Fibroblast of mammary gland (primary cell): ENCODE results near the gene BEGAIN.

Source experiments
- DNase-seq: peaks from one replicate; pipeline ENCODE4 v3.0.0-alpha.2; 2010; ENCODE audit warnings: low read depth
- H3K4me3 ChIP-seq: 2 replicates; pipeline ENCODE4 v1.5.1; 2011; ENCODE audit warnings: low read depth, mild to moderate bottlenecking, low read length, moderate library complexity; ENCODE audit not compliant: control insufficient read depth
- TF ChIP-seq, protein P1 (sequence below): conservative IDR thresholded peaks from 2 replicates; pipeline ENCODE4 v1.5.1; 2011; ENCODE audit warnings: low read depth, low read length, inconsistent platforms; ENCODE audit not compliant: control insufficient read depth, insufficient read depth

Gene BEGAIN

DNA sequence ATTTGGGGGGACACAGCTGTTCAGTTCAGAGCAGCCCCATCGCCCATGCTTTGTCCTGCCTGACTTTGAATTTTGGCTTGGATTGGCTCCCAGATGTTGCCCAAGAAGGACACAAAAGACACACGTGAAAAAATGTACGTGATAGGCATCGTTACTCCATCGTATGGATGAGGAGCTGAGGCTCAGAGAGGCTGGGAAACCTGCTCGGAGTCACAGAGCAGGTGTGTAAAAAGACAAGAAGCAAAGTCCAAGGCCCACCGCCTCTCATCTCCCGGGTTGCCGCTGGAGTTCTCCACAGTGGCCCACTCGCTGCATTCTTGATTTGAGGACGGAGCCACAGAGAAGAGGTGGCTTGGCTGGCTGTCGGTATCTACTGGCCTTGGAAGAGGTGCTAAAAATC lies 41.0 kb upstream of the BEGAIN start:
- H3K4me3 ChIP-seq = no peak overlapping the region
- TF ChIP-seq, protein P1, sequence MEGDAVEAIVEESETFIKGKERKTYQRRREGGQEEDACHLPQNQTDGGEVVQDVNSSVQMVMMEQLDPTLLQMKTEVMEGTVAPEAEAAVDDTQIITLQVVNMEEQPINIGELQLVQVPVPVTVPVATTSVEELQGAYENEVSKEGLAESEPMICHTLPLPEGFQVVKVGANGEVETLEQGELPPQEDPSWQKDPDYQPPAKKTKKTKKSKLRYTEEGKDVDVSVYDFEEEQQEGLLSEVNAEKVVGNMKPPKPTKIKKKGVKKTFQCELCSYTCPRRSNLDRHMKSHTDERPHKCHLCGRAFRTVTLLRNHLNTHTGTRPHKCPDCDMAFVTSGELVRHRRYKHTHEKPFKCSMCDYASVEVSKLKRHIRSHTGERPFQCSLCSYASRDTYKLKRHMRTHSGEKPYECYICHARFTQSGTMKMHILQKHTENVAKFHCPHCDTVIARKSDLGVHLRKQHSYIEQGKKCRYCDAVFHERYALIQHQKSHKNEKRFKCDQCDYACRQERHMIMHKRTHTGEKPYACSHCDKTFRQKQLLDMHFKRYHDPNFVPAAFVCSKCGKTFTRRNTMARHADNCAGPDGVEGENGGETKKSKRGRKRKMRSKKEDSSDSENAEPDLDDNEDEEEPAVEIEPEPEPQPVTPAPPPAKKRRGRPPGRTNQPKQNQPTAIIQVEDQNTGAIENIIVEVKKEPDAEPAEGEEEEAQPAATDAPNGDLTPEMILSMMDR = no peak
- no peak for DNase-seq

DNA sequence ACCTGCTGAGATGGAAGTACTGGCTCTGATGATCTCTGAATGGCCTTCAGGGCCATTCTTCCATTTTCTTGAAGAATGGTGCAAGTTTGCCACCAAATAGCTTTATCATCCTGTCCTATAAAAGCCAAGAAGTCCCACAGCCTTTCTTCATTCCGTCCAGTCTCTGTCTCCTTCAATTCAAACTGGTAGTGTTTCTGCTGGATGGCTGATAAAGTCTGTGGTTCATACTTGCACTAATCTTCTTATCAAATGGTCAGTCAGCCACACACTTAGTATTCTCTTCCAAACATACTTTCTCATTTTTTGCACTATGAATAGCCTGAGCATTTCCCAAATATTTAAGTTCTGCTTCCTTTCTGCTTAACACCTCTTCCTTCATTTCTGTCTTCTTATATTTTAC lies 39.4 kb upstream of the BEGAIN start:
- TF ChIP-seq, protein P1 = no peak
- no peak overlapping the region for H3K4me3 ChIP-seq
- DNase-seq = no peak

DNA sequence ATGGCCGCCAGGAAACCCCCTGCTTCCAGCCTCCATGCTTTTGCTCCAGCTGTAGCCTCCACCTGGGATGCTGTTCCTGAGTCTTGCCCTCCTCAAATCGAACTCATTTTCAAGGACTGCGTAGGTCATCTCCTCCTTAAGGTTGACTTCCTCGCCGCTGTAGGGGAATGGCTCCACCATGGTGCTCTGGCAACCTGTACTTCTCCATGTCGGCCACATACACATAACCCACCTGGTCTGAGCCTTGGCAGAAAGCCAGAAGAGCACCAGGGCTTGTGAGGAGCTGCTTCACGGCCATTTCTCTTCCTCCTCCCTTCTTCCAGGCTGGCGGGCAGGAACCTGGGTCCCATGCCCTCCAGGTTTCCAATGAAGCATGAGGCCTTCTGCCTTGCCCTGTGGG lies 36.7 kb upstream of the BEGAIN start:
- TF ChIP-seq, protein P1 = no peak
- no peak for DNase-seq
- H3K4me3 ChIP-seq = no peak overlapping the region

DNA sequence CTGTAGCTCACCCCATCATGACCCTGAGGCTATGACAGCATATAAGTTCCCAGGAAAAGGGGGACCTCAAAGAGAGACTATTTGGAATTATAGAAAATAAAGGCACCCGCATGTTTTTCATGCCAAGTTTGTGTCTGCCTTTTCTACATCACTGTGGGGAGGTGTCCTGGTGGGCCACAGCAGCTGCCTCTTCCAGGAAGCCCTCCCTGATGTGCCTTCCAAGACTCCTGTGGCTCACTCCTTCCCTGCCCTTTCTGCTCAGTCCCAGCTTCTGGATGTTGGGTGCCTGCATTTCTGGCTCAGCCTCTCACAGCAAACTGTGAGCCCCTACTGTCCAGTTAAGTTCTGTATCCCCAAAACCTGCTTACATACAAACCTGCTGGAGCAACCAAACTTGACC lies 36.3 kb upstream of the BEGAIN start:
- DNase-seq = no peak
- TF ChIP-seq, protein P1 = no peak
- no peak overlapping the region for H3K4me3 ChIP-seq

DNA sequence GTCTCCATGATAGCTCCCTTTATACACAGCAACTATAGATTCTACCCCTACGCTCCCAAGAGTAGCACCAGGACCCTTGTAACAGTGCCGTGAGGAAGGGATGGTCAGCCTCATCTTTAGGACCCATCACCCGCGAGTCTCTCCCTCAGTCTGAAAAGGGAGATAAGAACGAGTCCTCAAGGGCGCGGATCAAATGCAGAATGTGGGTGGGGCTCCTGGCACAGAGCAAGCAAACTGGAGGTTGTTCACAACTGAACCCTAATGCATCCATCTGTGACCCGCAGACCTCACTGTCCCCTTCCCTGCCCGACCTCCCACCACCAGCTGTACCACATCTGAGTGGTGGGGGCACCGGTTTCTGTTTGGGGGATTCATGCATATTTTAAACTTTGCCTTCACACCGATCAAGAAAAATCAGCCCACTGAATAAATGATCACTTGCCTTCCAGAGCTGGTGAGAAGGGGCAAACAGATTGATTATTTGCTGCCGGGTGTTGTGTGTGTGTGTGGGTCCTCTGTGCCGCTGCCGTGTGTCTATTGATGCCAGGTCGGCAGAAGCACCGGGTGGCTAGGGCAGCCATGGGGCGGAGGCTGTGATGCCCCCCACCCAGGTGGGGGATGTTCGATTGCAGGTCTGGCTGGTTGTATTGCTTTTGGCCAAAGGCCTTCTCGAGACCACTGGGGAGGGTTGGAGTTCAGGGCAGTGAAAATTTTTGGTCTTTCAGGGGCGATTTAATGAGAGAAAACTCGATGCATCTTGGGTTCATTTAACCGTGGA lies 35.7 kb upstream of the BEGAIN start:
- TF ChIP-seq, protein P1 = no peak
- no peak for DNase-seq
- no peak overlapping the region for H3K4me3 ChIP-seq

DNA sequence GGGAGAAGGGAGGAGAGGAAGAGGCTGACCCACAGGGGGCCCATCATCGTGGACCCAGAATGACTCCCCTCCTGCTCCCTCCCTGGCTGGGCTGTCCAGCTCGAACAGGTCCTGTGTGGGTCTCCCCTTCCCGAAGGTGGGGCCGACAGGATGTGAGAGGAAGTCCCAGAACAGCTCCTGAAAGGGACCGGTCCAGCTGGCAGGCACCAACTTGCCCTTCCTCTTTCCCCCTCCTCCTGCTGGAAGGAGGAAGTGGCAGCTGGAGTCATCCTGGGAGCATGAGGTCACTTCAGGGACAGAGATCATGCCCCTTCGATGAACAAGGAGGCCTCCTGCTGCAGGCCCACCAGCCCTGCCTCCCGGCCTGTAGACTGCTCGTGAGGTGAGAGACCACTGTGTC lies 35.0 kb upstream of the BEGAIN start:
- TF ChIP-seq, protein P1 = no peak
- DNase-seq = no peak
- no peak overlapping the region for H3K4me3 ChIP-seq

DNA sequence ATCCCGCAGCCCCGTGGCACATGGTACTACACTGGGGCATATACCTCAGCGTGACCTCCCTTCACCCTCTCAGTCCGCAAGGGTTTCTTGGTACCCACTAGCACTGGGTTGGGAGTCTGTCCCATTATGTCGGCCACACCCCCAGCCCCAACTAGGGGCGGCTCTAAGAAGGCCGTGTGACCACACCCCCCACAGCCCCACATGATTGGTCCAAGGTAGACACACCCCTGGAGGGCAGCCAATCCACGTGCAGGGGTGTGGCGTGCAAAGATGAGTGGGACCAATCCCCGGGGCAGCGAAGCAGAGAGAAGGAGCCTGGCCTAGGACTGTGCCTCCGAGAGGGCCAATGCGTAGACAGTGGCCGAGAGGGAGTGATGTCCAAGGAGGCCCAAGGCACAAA lies 34.6 kb upstream of the BEGAIN start:
- TF ChIP-seq, protein P1 = no peak
- H3K4me3 ChIP-seq = no peak overlapping the region
- DNase-seq = no peak
